K562 treated with DMSO at 1 percent for 24 hours (cell line): ENCODE data around the gene ANXA3. TPM values are rescaled to one million over a fixed set of nuclear protein-coding genes. Genes with fewer than 3 reads are reported as not detected.

Experiments used
- total RNA-seq: library from RNA; unstranded; fragments of 300-600 nt; gene quantifications from 2 replicates; pipeline ENCODE4 v1.2.3, GENCODE V29; 2022; ENCODE audit warnings: low read depth; ENCODE audit not compliant: insufficient read depth

Gene ANXA3
- total RNA-seq, result 19.7 and 21.6 TPM in 2 replicates

DNA sequence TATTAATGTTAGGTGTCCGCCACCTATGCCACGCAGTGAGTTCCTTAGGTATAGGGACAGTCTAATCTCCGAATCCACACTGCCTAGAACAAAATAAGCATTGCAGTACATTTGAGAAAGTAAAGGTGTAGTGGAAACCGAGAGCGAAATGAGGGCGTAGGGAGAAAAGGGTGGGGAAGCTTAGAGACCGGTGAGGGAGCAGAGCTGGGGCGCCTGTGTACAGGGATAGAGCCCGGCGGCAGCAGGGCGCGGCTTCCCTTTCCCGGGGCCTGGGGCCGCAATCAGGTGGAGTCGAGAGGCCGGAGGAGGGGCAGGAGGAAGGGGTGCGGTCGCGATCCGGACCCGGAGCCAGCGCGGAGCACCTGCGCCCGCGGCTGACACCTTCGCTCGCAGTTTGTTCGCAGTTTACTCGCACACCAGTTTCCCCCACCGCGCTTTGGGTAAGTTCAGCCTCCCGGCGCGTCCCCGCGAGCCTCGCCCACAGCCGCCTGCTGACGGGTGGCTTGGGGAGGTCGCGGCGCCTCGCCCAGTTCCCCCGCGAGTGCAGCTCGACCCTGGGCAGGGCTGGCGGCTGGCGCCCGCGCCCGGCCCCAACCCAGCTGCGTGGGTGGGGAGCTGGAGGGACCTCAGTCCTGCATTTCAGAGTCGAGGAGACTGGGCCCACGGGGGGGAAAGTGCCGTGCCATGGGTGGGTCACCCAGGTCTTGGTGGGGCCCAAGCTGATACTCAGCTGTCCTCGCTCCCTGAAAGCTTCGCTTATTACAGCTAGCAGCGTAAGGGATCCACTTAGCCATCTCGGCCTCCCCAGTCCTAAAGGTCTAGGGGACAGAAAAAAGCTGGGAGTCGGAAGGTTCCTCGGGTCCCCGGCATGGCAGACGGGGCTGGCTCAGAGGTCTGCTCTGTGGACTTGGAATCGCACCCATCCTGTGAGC is at the start of gene ANXA3:
Gene ANXA3 (plus strand): TSS at position 351 of the 932 bp plus-strand sequence. CDS start 2,704 bp downstream, outside the sequence.

Other genes with a start within 250 kb of the ANXA3 start
- 18.6 and 21.3 TPM in 2 replicates for gene BMP2K, start 224.6 kb downstream of the ANXA3 start, total RNA-seq